Activated CD8-positive, alpha-beta memory T cell treated with anti-CD3 and anti-CD28 coated beads for 1 hour (primary cell): ENCODE data around the gene TNFAIP1.
"Not testable (repeated sequence)": the region's sequence is repeated elsewhere in the genome, so short reads cannot be mapped to it uniquely, and the experiment has no call there.

Source experiments
- DNase-seq, 2 donors: peaks; one replicate each; pipeline ENCODE4 v3.0.0-alpha.2; 2020; ENCODE audit warnings: low read depth in 1 of 2; ENCODE audit errors: extremely low read depth in 1 of 2

The TNFAIP1 gene, protein sequence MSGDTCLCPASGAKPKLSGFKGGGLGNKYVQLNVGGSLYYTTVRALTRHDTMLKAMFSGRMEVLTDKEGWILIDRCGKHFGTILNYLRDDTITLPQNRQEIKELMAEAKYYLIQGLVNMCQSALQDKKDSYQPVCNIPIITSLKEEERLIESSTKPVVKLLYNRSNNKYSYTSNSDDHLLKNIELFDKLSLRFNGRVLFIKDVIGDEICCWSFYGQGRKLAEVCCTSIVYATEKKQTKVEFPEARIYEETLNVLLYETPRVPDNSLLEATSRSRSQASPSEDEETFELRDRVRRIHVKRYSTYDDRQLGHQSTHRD

GRCh38 chr17:28335201-28335958 lies at the start of gene TNFAIP1, which contains the start of gene IFT20:
TNFAIP1 (plus strand) TSS chr17:28335761; CDS start chr17:28339522, 3,761 bp downstream.
IFT20 (minus strand) TSS chr17:28335472; CDS start chr17:28331985, 3,487 bp downstream.
- peak; percentile 92 to 96 for DNase-seq

DNA sequence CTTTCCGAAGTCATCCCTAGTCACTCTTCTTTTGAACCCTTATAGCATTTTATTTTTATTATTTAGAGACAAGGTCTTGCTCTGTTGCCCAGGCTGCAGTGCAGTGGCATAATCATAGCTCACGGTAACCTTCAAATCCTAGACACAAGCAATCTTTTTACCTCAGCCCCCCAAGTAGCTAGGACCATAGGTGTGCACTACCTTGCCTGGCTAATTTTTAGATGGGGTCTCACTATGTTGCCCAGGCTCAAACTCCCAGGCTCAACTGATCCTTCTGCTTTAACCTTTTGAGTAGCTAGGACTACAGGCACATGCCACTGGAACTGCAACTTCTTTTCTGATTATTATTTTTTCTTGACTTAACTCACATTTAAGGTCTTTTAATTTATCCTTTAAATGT lies 49.6 kb upstream of the TNFAIP1 start:
- DNase-seq, result no peak

DNA sequence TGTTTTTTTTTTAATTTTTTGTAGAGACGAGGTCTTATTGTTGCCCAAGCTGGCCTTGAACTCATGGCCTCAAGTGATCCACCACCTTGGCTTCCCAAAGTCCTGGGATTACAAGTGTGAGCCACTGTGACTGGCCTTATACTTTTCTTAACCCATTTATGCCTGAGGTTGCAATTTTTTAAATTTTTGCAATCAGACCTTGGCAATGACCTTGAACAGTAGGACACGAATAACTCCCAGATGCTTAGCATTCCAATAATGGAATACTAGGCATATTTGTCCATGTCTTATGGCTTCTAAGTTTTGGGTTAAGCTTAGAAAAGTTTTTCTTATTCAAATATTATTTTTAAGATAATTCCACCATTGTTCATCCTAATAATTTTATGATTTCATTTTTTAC lies 44.9 kb upstream of the TNFAIP1 start:
- no peak for DNase-seq

DNA sequence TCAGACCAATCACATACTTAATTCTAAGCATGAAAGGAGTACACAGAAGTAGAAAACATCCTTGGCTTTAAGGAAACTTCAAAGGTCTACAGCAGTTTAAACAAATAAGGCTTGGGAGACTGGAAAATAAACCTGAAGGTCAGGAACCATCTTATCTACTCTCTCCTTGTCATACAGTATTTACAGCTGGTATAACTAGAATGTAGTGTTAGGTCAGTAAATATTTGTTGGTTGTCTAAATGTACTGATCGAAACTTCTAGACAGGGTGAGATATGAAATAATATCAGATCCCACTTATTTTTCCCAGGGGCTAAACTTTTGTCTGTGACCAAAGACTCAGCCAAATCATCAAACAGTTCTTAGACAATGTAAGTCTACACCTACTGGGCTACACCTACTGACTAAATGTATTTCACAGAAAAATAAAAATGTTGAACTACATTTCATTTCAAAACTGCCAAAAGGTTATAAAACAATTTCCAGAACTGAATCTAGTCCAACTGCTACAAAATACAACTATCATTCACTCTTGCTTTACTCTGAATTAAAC lies 43.7 kb upstream of the TNFAIP1 start:
- no peak for DNase-seq

DNA sequence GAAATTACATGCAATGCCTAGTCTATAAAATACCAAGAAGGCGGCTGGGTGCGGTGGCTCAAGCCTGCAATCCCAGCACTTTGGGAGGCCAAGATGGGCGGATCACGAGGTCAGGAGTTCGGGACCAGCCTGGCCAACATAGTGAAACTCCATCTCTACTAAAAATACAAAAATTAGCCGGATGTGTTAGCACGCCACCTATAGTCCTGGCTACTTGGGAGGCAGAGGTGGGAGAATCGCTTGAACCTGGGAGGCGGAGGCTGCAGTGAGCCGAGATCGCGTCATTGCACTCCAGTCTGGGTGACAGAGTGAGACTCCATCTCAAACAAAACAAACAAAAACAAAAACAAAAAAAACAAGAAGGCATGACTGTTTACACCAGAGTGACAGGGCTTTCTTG lies 42.7 kb upstream of the TNFAIP1 start:
- not testable (repeated sequence) for DNase-seq

DNA sequence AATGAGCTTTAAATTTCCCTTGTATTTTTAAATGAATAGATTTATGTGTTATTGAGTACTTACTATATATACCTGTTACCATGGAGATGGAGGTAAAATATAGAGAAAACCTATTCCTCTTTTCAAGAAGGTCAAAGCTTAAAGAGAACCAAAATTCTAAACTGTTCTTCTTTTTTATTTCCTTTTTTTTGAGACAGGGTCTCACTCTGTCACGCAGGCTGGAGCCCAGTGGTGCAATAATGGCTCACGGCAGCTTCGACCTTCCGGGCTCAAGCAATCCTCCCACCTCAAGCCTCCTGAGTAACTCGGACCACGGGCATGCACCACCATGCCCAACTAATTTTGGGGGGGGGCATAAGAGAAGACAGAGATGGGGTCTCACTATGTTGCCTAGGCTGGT lies 41.6 kb upstream of the TNFAIP1 start:
- DNase-seq, result no peak

DNA sequence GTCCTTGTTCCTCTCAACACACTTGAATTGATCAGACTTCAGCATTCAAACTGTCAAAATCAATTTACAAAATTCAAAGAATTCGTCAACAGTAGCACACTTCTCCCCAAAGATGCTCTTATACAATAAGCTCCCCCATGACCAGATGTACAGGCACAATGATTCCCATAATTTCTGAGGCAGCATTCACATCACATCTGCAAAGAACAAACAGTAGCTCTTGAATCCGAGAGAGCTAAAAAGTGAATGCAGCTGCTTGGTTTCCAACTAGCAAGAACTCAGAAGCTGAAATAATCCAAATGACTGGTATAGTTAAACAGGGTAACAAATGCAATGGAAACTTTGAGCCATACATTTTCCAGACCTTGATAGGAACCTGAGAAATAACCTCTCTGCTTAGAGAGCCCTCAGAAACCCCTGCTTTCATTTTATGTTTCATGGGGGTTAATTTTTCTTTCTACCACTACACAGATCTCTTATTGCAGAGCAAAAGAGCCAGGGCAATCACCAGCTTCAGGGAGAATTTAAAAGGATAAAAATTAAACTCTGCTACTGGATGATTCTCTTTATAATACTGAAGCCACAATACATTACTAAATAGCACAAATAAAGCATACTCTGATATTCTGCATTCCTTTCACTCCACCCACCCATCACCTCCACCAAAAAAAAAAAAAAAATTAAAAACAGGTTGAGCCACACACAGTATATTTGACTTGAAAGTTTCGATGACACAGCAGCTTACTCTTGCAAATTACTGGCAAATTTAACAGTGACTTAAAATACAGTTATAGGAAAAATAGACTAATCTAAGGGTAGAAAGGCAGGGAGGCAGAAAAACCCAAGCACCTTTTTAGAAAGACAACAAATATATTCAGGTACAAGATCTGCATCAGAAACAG lies 39.6 kb upstream of the TNFAIP1 start:
- no peak for DNase-seq

DNA sequence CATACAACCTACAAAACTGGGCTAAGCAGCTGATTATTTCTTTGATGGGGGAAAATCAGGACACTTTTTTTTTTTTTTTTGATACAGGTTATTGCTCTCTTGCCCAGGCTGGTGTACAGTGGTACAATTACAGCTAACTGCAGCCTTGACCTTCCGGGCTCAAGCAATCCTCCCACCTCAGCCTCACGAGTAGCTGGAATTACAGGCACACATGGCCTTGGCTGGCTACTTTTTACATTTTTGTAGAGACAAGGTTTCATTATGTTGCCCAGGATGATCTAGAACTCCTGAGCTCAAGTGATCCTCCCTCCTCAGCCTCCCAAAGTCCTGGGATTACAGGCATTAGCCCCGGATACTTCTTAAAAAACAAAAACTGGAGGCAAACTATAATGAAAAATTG lies 37.1 kb upstream of the TNFAIP1 start:
- no peak for DNase-seq

GRCh38 chr17:28306954-28307401 lies 28.6 kb upstream of the TNFAIP1 start:
- DNase-seq, result no peak

- DNase-seq, result no peak
Observed at GRCh38 chr17:28313841-28314240, 21.7 kb upstream of the TNFAIP1 start.

DNA sequence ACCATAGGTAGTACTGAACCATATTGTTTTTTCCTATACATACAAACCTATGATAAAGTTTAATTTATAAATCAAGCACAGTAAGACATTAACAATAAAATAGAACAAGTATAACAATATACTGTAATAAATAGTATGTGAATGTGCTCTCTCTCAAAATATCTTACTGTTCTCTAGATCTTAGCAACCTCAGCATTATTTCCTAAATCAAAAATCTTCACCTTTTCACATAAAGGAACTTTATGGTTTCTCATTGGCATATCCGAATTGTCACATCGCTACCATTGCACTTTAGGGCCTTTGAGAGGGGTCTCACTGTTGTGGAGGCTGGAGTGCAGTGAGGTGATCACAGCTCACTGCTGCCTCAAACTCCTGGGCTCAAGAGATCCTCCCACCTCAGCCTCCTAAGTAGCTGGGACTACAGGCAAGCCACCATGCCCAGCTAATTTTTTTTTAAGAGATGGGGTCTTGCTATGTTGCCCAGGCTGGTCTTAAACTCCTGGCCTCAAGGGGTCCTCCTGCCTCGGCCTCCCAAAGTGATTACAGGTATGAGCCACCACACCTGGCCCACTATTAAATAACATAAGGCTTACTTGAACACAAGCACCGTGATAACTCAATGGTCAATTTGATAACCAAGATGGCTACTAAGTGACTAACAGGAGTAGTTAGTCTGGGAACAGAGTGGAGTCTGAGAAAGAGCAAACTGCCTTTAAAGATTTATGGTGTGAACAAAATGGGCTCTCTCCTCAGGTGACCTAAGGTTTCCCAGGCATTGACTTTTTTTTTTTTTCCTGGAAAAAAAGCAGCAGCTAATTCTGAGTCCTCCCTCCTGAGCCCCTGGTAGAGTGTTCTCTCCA lies 19.5 kb upstream of the TNFAIP1 start:
- DNase-seq, result no peak

DNA sequence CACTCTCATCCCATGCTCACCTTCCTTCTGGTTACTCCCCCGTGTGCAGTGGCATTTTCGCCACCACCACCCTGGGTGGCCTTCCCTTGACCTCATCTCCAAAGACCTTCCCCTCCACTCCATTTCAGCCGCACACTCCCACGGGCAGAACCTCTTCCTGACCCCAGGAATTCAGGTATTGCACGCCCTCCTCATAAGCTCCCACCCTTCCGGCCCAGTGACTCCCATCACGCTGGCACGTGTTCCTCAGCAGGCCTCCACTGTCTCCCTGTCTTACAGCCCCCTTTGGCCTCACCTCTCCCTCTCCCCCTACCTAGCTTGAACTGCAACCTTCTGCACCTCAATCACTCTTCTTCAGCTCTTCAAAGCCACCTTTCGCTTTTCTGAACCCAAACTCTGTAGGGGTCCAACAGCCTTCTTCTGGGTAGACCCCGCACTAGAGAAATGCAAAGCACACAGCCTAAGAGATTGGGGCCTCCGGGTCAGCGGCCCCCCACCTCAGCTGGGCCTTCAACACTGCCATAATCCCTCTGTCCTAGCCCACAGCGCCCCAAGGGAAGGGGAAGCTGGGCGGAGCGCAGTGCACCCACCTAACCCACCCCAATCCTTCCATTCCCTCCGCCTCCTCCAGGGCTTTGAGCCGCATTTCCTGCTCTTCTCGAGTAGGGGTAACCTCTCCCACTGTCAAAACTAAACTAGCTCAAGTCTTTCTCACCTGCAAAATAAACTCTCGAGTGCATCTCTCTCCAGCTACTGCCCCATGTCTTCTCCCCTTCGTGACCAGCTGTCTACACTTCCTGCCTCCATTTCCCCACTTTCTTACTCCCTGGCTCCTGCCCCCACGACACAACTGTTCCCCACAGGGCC lies 18.2 kb upstream of the TNFAIP1 start:
- no peak for DNase-seq

DNA sequence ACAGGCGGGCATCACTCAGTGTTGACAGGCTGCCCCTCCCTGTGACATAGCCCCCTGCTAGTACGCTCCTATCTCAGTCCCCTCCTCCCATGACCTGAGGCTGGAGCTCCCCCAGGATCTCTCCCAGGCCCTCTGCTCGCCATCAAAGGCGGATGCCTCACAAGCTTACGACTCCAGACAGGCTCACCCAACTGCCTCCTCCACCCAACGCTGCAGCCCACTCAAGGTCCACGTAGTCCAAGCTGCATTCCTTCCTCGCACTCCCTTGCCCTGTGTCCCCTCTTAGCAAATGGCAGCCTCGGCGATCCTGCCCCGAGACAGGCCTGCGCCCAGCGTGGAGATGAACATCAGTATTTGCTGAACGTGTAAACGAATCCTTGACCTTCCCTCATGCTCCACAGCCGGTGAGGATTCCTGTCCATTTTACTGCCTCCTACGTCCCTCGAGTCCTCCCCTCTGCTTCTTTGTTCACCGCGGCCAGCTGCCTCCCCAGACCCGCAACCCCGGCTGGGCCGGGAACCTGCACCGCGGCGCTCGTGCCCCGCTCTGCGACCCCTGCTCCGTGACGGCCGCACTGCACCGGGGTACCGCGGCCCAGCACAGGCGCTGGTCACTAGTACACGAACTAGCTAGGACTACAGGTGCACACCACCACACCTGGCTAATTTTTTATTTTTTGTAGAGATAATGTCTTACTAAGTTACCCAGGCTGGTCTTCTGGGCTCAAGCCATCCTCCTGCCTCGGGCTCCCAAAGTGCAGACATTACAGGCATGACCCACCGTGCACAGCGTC lies 17.4 kb upstream of the TNFAIP1 start:
- DNase-seq, result no peak

GRCh38 chr17:28318759-28319597 lies 16.6 kb upstream of the TNFAIP1 start, which contains the start of gene TMEM97:
TMEM97 (plus strand) TSS chr17:28319200; CDS start chr17:28319240, 40 bp downstream.
- peak; percentile 79 to 89 for DNase-seq

DNA sequence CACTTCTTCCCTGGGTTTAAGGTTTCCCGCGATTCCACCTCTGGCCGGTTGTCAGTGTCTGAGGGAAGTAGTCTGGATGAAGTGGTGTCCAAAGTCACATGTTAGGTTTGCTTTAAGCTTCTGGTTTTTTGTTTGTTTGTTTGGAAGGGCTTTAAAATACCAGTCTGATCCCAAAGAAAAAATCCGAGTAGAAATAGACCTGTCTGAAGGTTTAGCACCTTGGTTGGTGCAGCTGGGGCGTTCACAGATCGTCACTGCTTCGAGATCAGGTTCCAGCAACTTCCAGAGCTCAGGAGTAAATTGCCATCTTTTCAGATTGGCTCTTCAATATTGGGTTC lies 16.0 kb upstream of the TNFAIP1 start:
- no peak for DNase-seq

DNA sequence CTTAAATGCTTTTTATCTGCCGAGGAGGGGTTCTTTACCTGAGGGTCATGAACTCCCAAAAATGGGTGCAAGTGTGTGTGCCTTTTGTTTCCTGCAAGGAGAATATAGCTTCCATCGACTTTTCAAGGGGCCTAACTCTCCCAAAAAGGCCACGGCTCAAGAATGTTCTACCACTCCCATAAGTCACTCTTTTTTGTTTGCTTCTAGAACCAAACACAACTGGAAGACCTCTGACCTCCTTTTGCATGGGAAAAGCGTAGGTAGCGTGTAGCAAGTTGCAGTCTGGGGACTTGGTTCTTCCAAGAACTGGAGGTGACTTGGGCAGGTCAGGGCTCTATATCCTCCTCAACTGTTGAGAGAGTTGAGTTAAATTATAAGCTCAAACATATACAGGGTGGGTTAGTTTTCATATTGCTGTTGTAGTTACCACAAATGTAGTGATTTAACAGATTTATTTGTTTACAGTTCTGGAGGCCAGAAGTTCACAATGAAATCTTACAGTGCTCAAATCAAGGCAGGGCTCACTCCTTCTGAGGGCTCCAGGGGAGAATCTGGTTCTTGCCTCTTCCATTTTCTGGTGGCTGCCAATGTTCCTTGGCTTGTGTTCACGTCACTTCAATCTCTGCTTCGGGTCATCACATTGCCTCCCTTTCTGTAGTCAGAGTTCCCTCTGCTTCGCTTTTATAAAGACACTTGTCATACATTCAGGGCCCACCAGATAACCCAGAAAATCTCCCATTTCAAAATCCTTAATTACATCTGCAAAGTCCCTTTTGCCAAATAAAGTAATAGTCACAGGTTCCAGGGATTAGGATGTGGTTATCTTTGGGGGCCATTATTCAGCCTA lies 15.1 kb upstream of the TNFAIP1 start:
- DNase-seq, result no peak
